Transverse colon (tissue), 4 donors: Measurements from ENCODE around the gene AZGP1. TPM values are rescaled to one million over a fixed set of nuclear protein-coding genes. Genes with fewer than 3 reads are reported as not detected.
A peak's percentile ranks its signal among the peaks of the same experiment; 100 is the strongest.
"Not testable (repeated sequence)": the region's sequence is repeated elsewhere in the genome, so short reads cannot be mapped to it uniquely, and the experiment has no call there.

Source experiments
- DNase-seq: peaks from one replicate; pipeline ENCODE4 v3.0.0-alpha.2; 2019
- H3K27ac ChIP-seq, 4 donors: fragments of 200-600 bp; sonication (generic); 2 replicates each; pipeline ENCODE4 v1.5.1; 2016 to 2018; ENCODE audit warnings: inconsistent platforms in 4 of 4
- H3K27me3 ChIP-seq: fragments of 200-600 bp; sonication (generic); 2 replicates; pipeline ENCODE4 v1.5.1; 2017; ENCODE audit warnings: inconsistent platforms
- H3K36me3 ChIP-seq, 4 donors: fragments of 200-600 bp; sonication (generic); 2 replicates each; pipeline ENCODE4 v1.5.1; 2017 to 2019; ENCODE audit warnings: inconsistent platforms in 4 of 4
- H3K4me1 ChIP-seq, 4 donors: fragments of 200-600 bp; sonication (generic); 2 replicates each; pipeline ENCODE4 v1.5.1; 2017 to 2020; ENCODE audit warnings: inconsistent platforms in 4 of 4
- H3K4me3 ChIP-seq, 4 donors: fragments of 200-600 bp; sonication (generic); 1 replicate in 1 of 4; 2 replicates in 3 of 4; pipeline versions ENCODE4 v1.5.1 to v1.6.1; 2017 to 2019; ENCODE audit warnings: inconsistent platforms in 4 of 4
- H3K9me3 ChIP-seq, 2 donors: fragments of 200-600 bp; sonication (generic); 2 replicates each; pipeline ENCODE4 v1.5.1; 2017 to 2019; ENCODE audit warnings: inconsistent platforms in 2 of 2
- CTCF ChIP-seq, 5 experiments: fragments of 200-600 bp in 3 of 5; fragments of 450-650 bp in 2 of 5; sonication (generic) in 3 of 5; IDR thresholded peaks; 1 replicate in 2 of 5; 2 replicates in 3 of 5; pipeline ENCODE4 v1.5.1; 2016 to 2017; ENCODE audit warnings: antibody characterized with exemption in 5 of 5, inconsistent platforms in 3 of 5, mild to moderate bottlenecking in 2 of 5, moderate library complexity in 1 of 5
- EP300 ChIP-seq: sonication (generic); formaldehyde crosslinking; IDR thresholded peaks from one replicate; pipeline ENCODE4 v1.6.1; 2017; ENCODE audit warnings: antibody characterized with exemption, low read depth
- POLR2A ChIP-seq: fragments of 450-650 bp; IDR thresholded peaks from one replicate; pipeline ENCODE4 v1.6.1; 2016; ENCODE audit warnings: antibody characterized with exemption, mild to moderate bottlenecking, moderate library complexity
- POLR2AphosphoS5 ChIP-seq, 3 donors: sonication (generic); formaldehyde crosslinking; IDR thresholded peaks; one replicate each; pipeline ENCODE4 v1.6.1; 2016; ENCODE audit warnings: antibody characterized with exemption in 3 of 3
- WGBS, 2 donors: methylation state at CpG; one replicate each; pipeline ENCODE4 v1.1.5; 2018; ENCODE audit warnings: low coverage in 1 of 2; 5-methylcytosine and 5-hydroxymethylcytosine counted together
- in situ Hi-C, 4 donors: fragments of 200-750 bp; cut with MboI; loops; one replicate each; pipeline versions ENCODE4 v1.15.0 to v1.15.1; 2017; ENCODE audit warnings: low sequenced_read_pairs in 3 of 4, low pct_ligation_motif_present in 1 of 4, low pct_unique_long_range_greater_than_20kb in 1 of 4
- intact Hi-C: fragments of 100-400 bp; cut with DNase I; formaldehyde crosslinking; loops from one replicate; pipeline ENCODE4 v1.15.1; 2023; ENCODE audit warnings: low total_unique reads
- total RNA-seq, 4 donors: library from RNA; depleted of rRNA; stranded (reverse); fragments of >200 nt; gene quantifications; one replicate each; pipeline ENCODE4 v1.1.0, GENCODE V29; 2016

The AZGP1 gene
- total RNA-seq, 4 donors from 2014 or later, result 3.2 to 17.1 TPM; not detected in 2

GRCh38 chr7:100016215-100016901 lies 40.5 kb upstream of the AZGP1 start:
- 8 to 18% methylated on average over 7 to 11 of the region's 11 CpGs for WGBS, 2 donors
- Histone ChIP-seq H3K36me3 (no peaks in the 10 kb centered on the region), H3K27ac (peak overlapping the region; percentile 96 to 100 (median 98)), H3K4me3 (peak overlapping the region; percentile 91 to 100 (median 97)), H3K4me1 (peaks cover 26 to 65% (median 47%) of the 10 kb centered on the region in 4 donors), H3K27me3 (no peaks in the 10 kb centered on the region), H3K9me3 (no peaks in the 10 kb centered on the region)
- TF ChIP-seq CTCF (IDR thresholded peaks at IDR 0.05), result no peak
- peak in 1 of 3 donors; percentile 25 for TF ChIP-seq POLR2AphosphoS5 (IDR thresholded peaks at IDR 0.05)
- no peak for TF ChIP-seq EP300
- TF ChIP-seq POLR2A, result peak; percentile 12
- intact Hi-C loops, result no loop called here
- DNase-seq, result peak; percentile 47
- in situ Hi-C loops, result no loop called here

- Histone ChIP-seq H3K9me3 (no peaks in the 10 kb centered on the region), H3K27me3 (no peaks in the 10 kb centered on the region), H3K36me3 (no peaks in the 10 kb centered on the region), H3K27ac (peak within 1 kb of the TSS; percentile 96 to 100 (median 98)), H3K4me3 (peak within 1 kb of the TSS; percentile 91 to 100 (median 97)), H3K4me1 (peaks cover 26 to 58% (median 41%) of the 10 kb centered on the region in 4 donors)
- intact Hi-C loops (no loop called here), in situ Hi-C loops (no loop called here)
- DNase-seq, result peak; percentile 91
- TF ChIP-seq POLR2AphosphoS5 (IDR thresholded peaks at IDR 0.05) (peak; percentile 96 to 99 (median 99)), CTCF (IDR thresholded peaks at IDR 0.05) (no peak), POLR2A (peak; percentile 88), EP300 (no peak)
- WGBS, 2 donors, result 0 to 3% methylated on average over 3 to 19 of the region's 70 CpGs
Measured at GRCh38 chr7:100015232-100016214, 39.7 kb upstream of the AZGP1 start, which contains the start of gene ZKSCAN1. Gene ZKSCAN1 (plus strand): TSS chr7:100015596. CDS start chr7:100023507, 7,911 bp downstream.

- Histone ChIP-seq H3K27me3 (no peaks in the 10 kb centered on the region), H3K27ac (peak overlapping the region in 1 of 4 donors; percentile 32), H3K4me1 (peaks cover 17 to 39% (median 24%) of the 10 kb centered on the region in 4 donors), H3K4me3 (no peak overlapping the region), H3K36me3 (no peaks in the 10 kb centered on the region), H3K9me3 (no peaks in the 10 kb centered on the region)
- intact Hi-C loops, result no loop called here
- TF ChIP-seq POLR2A (no peak), POLR2AphosphoS5 (IDR thresholded peaks at IDR 0.05) (no peak), EP300 (no peak), CTCF (IDR thresholded peaks at IDR 0.05) (no peak)
- in situ Hi-C loops, result no loop called here
- no peak for DNase-seq
- WGBS, 2 donors, result 64 to 65% methylated on average over 2 to 3 of the region's 3 CpGs
Measured at GRCh38 chr7:100013328-100013676, 37.5 kb upstream of the AZGP1 start.

- H3K36me3 ChIP-seq, intact Hi-C loops, H3K27me3 ChIP-seq, DNase-seq, in situ Hi-C loops, H3K9me3 ChIP-seq, H3K4me3 ChIP-seq: not testable (repeated sequence)
- H3K27ac ChIP-seq, result peak overlapping the region in 1 of 4 donors; percentile 32
- peaks cover 11 to 32% (median 18%) of the 10 kb centered on the region in 4 donors for H3K4me1 ChIP-seq
- WGBS, 2 donors, result 69 to 93% methylated on average over 3 to 14 of the region's 14 CpGs
Measured at GRCh38 chr7:100012385-100013327, 36.8 kb upstream of the AZGP1 start.
